Kidney (tissue), 14 donors: Measurements from ENCODE around the gene ERAP2. TPM values are rescaled to one million over a fixed set of nuclear protein-coding genes. Genes with fewer than 3 reads are reported as not detected.

Experiments
- DNase-seq, 5 donors: peaks; one replicate each; pipeline ENCODE4 v3.0.0-alpha.2; 2013 to 2020
- FAIRE-seq: peaks from 2 replicates; lab custom pipeline; 2012; peaks lifted over from hg19 to GRCh38; lab: Jason Lieb, UNC
- H3K27ac ChIP-seq, 2 donors: one replicate each; pipeline ENCODE4 v1.7.0; 2013; ENCODE audit warnings: low read depth in 2 of 2, low read length in 2 of 2, inconsistent platforms in 1 of 2
- H3K27me3 ChIP-seq: one replicate; pipeline ENCODE4 v1.7.1; 2013; ENCODE audit warnings: low read length, inconsistent platforms; ENCODE audit not compliant: control insufficient read depth, insufficient read depth
- H3K36me3 ChIP-seq, 3 donors: one replicate each; pipeline versions ENCODE4 v1.7.0 to v1.7.1; 2013; ENCODE audit warnings: low read length in 3 of 3, control low read depth in 1 of 3, inconsistent platforms in 1 of 3; ENCODE audit not compliant: insufficient read depth in 3 of 3, control insufficient read depth in 2 of 3
- H3K4me1 ChIP-seq, 3 donors: one replicate each; pipeline versions ENCODE4 v1.7.0 to v1.7.1; 2013; ENCODE audit warnings: low read length in 3 of 3, inconsistent platforms in 1 of 3, low read depth in 1 of 3; ENCODE audit not compliant: control insufficient read depth in 2 of 3, insufficient read depth in 2 of 3
- H3K4me3 ChIP-seq, 3 donors: one replicate each; pipeline versions ENCODE4 v1.7.0 to v1.8.1; 2013; ENCODE audit warnings: low read length in 3 of 3, control low read depth in 1 of 3, inconsistent platforms in 1 of 3
- H3K9ac ChIP-seq, 3 donors: one replicate each; pipeline versions ENCODE4 v1.7.0 to v1.7.1; 2013; ENCODE audit warnings: low read length in 3 of 3, control low read depth in 1 of 3, inconsistent platforms in 1 of 3
- H3K9me3 ChIP-seq, 3 donors: one replicate each; pipeline versions ENCODE4 v1.7.0 to v1.7.1; 2013; ENCODE audit warnings: low read length in 3 of 3, control low read depth in 1 of 3, inconsistent platforms in 1 of 3; ENCODE audit not compliant: control insufficient read depth in 2 of 3, insufficient read depth in 1 of 3
- intact Hi-C: fragments of 100-400 bp; cut with DNase I; formaldehyde crosslinking; loops from one replicate; pipeline ENCODE4 v1.11.1; 2022
- polyA plus RNA-seq: library from polyadenylated mRNA; stranded (reverse); fragments of 350-450 nt; fragmentation: Illumina TruSeq; extraction: RNeasy Lipid Tissue Mini Kit (QIAGEN cat#74804); gene quantifications from one replicate; pipeline ENCODE4 v1.2.3, GENCODE V29; 2014; ENCODE audit warnings: low read depth, low replicate concordance; ENCODE audit not compliant: insufficient read depth
- total RNA-seq: library from RNA; stranded (reverse); fragmentation: NEBNext Ultra II Directional; extraction: Animal tissue kit (Norgen Biotek cat#: 25700); gene quantifications from one replicate; pipeline ENCODE4 v1.2.1, GENCODE V29; 2021
- TF ChIP-seq, protein P1 (sequence below): IDR thresholded peaks from 3 replicates; pipeline ENCODE4 v1.5.1; 2012; ENCODE audit warnings: mild to moderate bottlenecking, moderate library complexity, borderline replicate concordance; ENCODE audit not compliant: insufficient read depth; ENCODE audit errors: extremely low read depth
- donor health status: control.
- donor health status: control.
- donor health status: control.
- donor health status: control.
- donor health status: control.
- donor health status: DM: yes; HTN: yes; CAD: no.
- donor health status: Normal renal cell carcinoma (clear cell type).

Gene ERAP2
- total and polyA plus RNA-seq, 2 donors from 2014 or later: 8.2 to 13.8 TPM

DNA sequence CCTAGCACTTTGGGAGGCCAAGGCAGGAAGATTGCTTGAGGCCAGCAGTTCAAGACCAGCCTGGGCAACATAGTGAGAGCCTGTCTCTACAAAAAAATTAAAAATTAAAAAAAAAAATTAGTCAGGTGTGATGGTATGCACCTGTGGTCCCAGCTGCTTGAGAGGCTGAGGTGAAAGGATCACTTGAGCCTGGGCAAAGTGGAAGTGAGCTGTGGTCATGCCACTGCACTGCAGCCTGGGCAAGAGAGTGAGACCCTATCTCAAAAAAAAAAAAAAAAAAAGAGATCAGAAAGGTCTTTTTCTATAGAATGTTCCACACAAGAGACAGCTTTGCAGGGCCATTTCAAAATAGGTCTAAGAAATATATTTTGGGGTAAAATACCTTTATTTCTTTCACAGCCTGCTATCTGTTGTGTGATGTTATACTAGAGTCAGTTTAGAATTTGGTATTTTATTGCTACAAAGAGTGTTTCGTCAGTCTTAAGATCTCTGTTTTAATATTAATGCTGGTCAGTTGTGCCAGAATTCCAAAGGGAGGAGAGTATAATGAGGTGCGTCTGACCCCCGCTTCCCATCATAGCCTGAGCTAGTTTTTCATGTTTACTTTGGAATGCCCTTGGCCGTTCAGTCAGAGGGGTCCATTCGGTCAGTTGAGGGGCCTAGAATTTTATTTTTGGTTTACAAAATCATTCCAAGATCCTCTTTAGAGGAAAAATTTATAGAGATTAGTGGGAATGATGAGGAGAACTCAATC lies 69.0 kb downstream of the ERAP2 start:
- no peaks in the 10 kb centered on the region for H3K27me3 ChIP-seq

DNA sequence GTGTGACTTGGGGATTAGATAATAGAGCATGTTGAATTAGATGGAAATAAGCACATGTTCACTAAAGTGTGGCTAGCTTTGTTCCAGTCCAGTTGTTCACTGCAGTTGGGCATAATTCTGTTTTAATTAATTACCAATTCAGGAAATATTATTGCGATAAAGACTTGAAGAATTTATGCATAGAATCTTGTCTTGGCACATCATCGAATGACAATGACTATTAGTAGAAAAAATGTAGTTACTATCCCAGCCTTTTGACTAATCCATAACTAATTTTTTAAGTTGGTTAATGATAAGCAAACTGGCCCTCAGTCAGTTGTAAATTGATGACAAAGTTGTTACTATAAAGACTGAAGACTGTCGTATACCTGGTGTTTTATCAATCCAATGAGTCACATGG lies 70.1 kb downstream of the ERAP2 start:
- Histone ChIP-seq H3K27me3 (no peaks in the 10 kb centered on the region), H3K9ac (no peak overlapping the region), H3K36me3 (no peaks in the 10 kb centered on the region), H3K9me3 (no peaks in the 10 kb centered on the region), H3K4me1 (peaks cover 0 to 8% (median 0%) of the 10 kb centered on the region in 3 donors), H3K27ac (no peak overlapping the region), H3K4me3 (no peak overlapping the region)
- intact Hi-C loops: no loop called here
- DNase-seq: no peak
- no peak for FAIRE-seq
- TF ChIP-seq, protein P1, sequence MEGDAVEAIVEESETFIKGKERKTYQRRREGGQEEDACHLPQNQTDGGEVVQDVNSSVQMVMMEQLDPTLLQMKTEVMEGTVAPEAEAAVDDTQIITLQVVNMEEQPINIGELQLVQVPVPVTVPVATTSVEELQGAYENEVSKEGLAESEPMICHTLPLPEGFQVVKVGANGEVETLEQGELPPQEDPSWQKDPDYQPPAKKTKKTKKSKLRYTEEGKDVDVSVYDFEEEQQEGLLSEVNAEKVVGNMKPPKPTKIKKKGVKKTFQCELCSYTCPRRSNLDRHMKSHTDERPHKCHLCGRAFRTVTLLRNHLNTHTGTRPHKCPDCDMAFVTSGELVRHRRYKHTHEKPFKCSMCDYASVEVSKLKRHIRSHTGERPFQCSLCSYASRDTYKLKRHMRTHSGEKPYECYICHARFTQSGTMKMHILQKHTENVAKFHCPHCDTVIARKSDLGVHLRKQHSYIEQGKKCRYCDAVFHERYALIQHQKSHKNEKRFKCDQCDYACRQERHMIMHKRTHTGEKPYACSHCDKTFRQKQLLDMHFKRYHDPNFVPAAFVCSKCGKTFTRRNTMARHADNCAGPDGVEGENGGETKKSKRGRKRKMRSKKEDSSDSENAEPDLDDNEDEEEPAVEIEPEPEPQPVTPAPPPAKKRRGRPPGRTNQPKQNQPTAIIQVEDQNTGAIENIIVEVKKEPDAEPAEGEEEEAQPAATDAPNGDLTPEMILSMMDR: no peak

More for the DNA sequence above, 69.0 kb downstream of the ERAP2 start:
- no peak overlapping the region for H3K4me3 ChIP-seq
- H3K9ac ChIP-seq: no peak overlapping the region
- H3K27ac ChIP-seq: no peak overlapping the region
- intact Hi-C loops: no loop called here
- no peaks in the 10 kb centered on the region for H3K9me3 ChIP-seq
- no peak for FAIRE-seq
- TF ChIP-seq, protein P1: no peak
- no peak for DNase-seq
- no peaks in the 10 kb centered on the region for H3K36me3 ChIP-seq
- H3K4me1 ChIP-seq: peaks cover 0 to 8% (median 0%) of the 10 kb centered on the region in 3 donors

- TF ChIP-seq, protein P1: no peak
- DNase-seq (no peak), FAIRE-seq (peak; percentile 80)
- Histone ChIP-seq H3K36me3 (no peaks in the 10 kb centered on the region), H3K27me3 (no peaks in the 10 kb centered on the region), H3K27ac (peak overlapping the region; percentile 15 to 67), H3K9me3 (no peaks in the 10 kb centered on the region), H3K4me1 (peaks cover 0 to 12% (median 0%) of the 10 kb centered on the region in 3 donors), H3K4me3 (no peak overlapping the region), H3K9ac (peak overlapping the region in 1 of 3 donors; percentile 41)
- intact Hi-C loops: no loop called here
Observed at GRCh38 chr5:96952118-96952750, 75.9 kb downstream of the ERAP2 start.
